ENCODE measurements around the gene LRRC8C. TPM values are rescaled to one million over a fixed set of nuclear protein-coding genes. Genes with fewer than 3 reads are reported as not detected.

The LRRC8C gene
- total RNA-seq, 4 donors from 2014 or later = 4.3 to 6.2 (median 5.7) TPM

- WGBS, 2 donors = 59 to 63% methylated on average over 9 to 13 of the region's 14 CpGs
- TF ChIP-seq, protein P1, sequence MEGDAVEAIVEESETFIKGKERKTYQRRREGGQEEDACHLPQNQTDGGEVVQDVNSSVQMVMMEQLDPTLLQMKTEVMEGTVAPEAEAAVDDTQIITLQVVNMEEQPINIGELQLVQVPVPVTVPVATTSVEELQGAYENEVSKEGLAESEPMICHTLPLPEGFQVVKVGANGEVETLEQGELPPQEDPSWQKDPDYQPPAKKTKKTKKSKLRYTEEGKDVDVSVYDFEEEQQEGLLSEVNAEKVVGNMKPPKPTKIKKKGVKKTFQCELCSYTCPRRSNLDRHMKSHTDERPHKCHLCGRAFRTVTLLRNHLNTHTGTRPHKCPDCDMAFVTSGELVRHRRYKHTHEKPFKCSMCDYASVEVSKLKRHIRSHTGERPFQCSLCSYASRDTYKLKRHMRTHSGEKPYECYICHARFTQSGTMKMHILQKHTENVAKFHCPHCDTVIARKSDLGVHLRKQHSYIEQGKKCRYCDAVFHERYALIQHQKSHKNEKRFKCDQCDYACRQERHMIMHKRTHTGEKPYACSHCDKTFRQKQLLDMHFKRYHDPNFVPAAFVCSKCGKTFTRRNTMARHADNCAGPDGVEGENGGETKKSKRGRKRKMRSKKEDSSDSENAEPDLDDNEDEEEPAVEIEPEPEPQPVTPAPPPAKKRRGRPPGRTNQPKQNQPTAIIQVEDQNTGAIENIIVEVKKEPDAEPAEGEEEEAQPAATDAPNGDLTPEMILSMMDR (IDR thresholded peaks at IDR 0.05) = no peak
- no peak for TF ChIP-seq POLR2A (IDR thresholded peaks at IDR 0.05)
- intact Hi-C loops (cut with DNase I; ENCODE audit: low total_unique reads) = loop anchor here (10.0 kb wide), 1 partner anchor 155 kb away; no protein-coding TSS in a partner anchor
- peak in 1 of 2 donors; percentile 82 for DNase-seq (ENCODE audit: low spot score in 2 of 2)
- no peak overlapping the region for H3K4me3 ChIP-seq (ENCODE audit: low read depth, poor library complexity, severe bottlenecking)
Observed at GRCh38 chr1:89609781-89610456, 23.0 kb upstream of the LRRC8C start.

DNA sequence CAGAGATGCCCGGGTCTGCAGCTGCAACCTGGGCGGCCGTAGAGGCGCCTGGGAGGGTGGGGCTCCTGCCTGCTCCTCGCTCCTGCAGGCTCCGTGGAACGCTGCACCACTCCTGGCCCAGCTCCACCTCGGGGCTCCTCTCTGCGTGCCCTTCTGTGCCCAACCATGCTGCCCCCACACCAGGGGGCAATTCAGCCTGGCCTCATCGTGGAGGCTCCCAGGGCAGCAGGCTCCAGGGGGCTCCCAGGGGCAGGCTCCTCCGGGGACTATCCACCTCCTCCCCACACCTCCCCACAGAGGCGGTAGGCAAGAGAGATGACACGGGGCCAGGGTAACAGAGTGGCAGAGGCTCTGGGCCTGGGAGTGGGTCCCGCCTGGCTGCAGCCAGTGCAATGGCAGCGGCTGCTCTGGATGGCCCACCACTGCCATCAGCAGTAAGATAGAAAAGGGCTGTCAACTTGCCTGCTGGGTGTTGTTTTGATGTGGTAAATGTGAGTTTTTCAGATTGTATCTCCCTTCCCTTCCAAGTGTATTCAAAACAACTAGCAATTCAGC, 22.4 kb upstream of the LRRC8C start:
- 59 to 63% methylated on average over 14 to 15 of the region's 15 CpGs for WGBS, 2 donors
- DNase-seq (ENCODE audit: low spot score in 2 of 2) = no peak

GRCh38 chr1:89611721-89612120, 21.2 kb upstream of the LRRC8C start:
- WGBS, 2 donors = 83 to 89% methylated on average over 1 of the region's 1 CpG
- no peak overlapping the region for H3K4me3 ChIP-seq (ENCODE audit: low read depth, poor library complexity, severe bottlenecking)
- no peak for DNase-seq (ENCODE audit: low spot score in 2 of 2)
- intact Hi-C loops (cut with DNase I; ENCODE audit: low total_unique reads) = no loop called here
- TF ChIP-seq, protein P1 (IDR thresholded peaks at IDR 0.05) = no peak
- no peak for TF ChIP-seq POLR2A (IDR thresholded peaks at IDR 0.05)

More for the DNA sequence above, 22.4 kb upstream of the LRRC8C start:
- intact Hi-C loops (cut with DNase I; ENCODE audit: low total_unique reads) = no loop called here
- TF ChIP-seq, protein P1 (IDR thresholded peaks at IDR 0.05) = no peak
- no peak for TF ChIP-seq POLR2A (IDR thresholded peaks at IDR 0.05)
- H3K4me3 ChIP-seq (ENCODE audit: low read depth, poor library complexity, severe bottlenecking) = no peak overlapping the region

DNA sequence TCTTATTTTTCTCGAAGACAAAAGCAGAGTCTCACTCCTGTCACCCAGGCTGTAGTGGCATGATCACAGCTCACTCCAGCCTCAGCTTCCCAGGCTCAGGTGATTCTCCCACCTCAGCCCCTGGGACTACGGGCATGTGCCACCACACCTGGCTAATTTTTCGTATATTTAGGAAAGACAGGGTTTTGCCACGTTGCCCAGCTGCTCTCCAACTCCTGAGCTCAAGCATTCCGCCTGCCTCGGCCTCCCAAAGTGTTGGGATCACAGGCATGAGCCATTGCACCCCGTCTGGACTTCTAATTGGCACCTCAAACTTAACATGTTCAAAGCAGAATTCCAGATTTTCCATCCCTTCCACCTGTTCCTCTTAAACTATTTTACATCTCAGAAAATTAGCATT, 19.0 kb upstream of the LRRC8C start:
- TF ChIP-seq, protein P1 (IDR thresholded peaks at IDR 0.05) = no peak
- no peak for TF ChIP-seq POLR2A (IDR thresholded peaks at IDR 0.05)
- 84 to 92% methylated on average over 7 of the region's 7 CpGs for WGBS, 2 donors
- no peak overlapping the region for H3K4me3 ChIP-seq (ENCODE audit: low read depth, poor library complexity, severe bottlenecking)
- intact Hi-C loops (cut with DNase I; ENCODE audit: low total_unique reads) = no loop called here
- DNase-seq (ENCODE audit: low spot score in 2 of 2) = no peak

DNA sequence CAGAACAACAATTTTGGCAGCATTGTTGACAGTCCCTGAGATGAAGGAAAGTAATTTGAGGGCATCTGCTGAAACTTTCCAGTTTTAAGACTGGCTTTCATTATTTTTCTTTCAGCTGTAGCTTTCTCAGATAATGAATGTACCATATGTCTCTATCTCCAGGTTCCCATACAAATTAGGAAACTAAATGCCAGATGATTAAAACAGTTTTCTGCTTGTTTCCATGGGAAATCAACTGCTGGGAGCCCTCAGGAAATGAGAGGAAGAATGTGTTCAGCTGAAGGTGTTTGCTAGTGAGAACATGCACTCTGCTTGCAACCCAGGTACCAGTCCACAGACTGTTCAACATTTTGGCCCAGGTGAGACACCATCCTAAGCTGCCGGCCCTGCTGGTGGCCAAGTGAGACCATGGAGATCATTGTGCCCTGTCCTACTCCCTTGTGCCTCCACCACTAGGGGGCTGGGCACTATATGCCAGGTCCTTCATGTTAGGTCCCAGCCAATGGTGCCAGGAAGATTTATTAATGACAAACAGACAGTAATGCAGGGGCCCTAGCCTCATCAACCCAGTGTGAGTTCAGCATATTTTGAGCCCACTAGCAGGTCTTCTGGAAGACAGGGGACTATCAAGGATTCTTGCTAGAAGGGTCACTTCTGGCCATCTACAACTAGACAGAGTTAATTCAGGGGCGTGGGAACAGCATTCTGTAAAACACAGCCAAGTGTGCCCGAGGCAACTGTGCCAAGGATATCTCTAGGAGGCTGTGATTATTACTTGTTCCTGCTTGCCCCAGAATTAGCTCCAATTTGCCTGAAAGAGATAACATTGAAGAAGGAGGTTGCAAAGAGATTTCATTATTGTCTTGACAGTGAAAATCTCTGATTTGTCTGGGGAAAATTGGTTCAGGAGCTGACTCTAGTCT, 17.0 kb upstream of the LRRC8C start:
- 28 to 40% methylated on average over 3 of the region's 3 CpGs for WGBS, 2 donors
- TF ChIP-seq, protein P1 (IDR thresholded peaks at IDR 0.05) = no peak
- TF ChIP-seq POLR2A (IDR thresholded peaks at IDR 0.05) = no peak
- intact Hi-C loops (cut with DNase I; ENCODE audit: low total_unique reads) = no loop called here
- no peak overlapping the region for H3K4me3 ChIP-seq (ENCODE audit: low read depth, poor library complexity, severe bottlenecking)
- peak in 1 of 2 donors; percentile 53 for DNase-seq (ENCODE audit: low spot score in 2 of 2)
